Measurements from ENCODE around the gene KCNJ11. TPM values are rescaled to one million over a fixed set of nuclear protein-coding genes. Genes with fewer than 3 reads are reported as not detected.

KCNJ11 gene
- total and polyA plus RNA-seq, 2 of the 13 experiments (the other 11 are each of a cell fraction or from before 2014, with no cell fraction given): 0.38 to 1.6 TPM

DNA sequence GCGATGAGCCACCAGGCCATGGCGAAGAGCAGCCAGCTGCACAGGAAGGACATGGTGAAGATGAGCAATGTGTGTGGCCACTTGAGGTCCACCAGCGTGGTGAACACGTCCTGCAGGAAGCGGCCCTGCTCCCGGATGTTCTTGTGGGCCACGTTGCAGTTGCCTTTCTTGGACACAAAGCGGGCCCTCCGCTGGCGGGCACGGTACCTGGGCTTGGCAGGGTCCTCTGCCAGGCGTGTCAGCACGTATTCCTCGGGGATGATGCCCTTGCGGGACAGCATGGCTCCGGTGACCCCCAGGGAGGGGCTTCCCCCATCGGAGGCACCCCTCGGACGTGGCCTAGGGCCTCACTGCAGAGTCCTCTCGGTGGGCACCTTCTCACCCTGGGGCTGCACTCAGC, 648 bp downstream of the KCNJ11 start:
- 0 out of 2 replicates have a peak, but pooled peaks cover 5% of the 10 kb centered on the region for H3K4me1 ChIP-seq (ENCODE audit: insufficient read depth, low read length)
- DNase-seq (ENCODE audit: low spot score) (no peak), ATAC-seq (no peak), FAIRE-seq (no peak)
- CTCF ChIA-PET (ENCODE audit: low intra/inter-chr PET ratio, low total read pairs): interaction anchor here (1.7 to 3.2 kb wide), 2 partner anchors 116 to 140 kb away, joined by 11 to 30 read pairs; no protein-coding TSS in a partner anchor
- H3K27ac ChIP-seq (ENCODE audit: extremely low read length, insufficient read depth, low read length): no peak overlapping the region
- POLR2A ChIA-PET: no interaction called here
- in situ Hi-C loops (cut with HindIII; ENCODE audit: extremely low pct_ligation_motif_present, low pct_unique_long_range_greater_than_20kb): no loop called here
- H3K27me3 ChIP-seq (ENCODE audit: control insufficient read depth in 1 of 2, insufficient read depth in 2 of 2, low read length in 2 of 2): peaks cover 0 to 9% of the 10 kb centered on the region in 2 experiments; a peak in 1 of 5 replicates
- no peaks in the 10 kb centered on the region for H3K79me2 ChIP-seq (ENCODE audit: insufficient read depth, low read length)
- 90% methylated on average over 12 of the region's 20 CpGs for WGBS (ENCODE audit: low lambda C conversion rate)
- no peaks in the 10 kb centered on the region for H4K20me1 ChIP-seq (ENCODE audit: insufficient read depth, low read length)
- TF ChIP-seq TARDBP (CRISPR knock-in tag; IDR thresholded peaks at IDR 0.05) (no peak), ZNF75D (CRISPR knock-in tag; IDR thresholded peaks at IDR 0.05; ENCODE audit: borderline replicate concordance) (no peak), NR2F2 (IDR thresholded peaks at IDR 0.05; ENCODE audit: borderline replicate concordance, low read depth) (no peak), CREB1 (IDR thresholded peaks at IDR 0.05) (no peak), CREB1 (CRISPR knock-in tag; IDR thresholded peaks at IDR 0.05) (no peak), CHCHD3 (CRISPR knock-in tag; IDR thresholded peaks at IDR 0.05) (no peak), ZNF180 (CRISPR knock-in tag; IDR thresholded peaks at IDR 0.05; ENCODE audit: borderline replicate concordance, low read depth) (no peak), ETV5 (CRISPR knock-in tag; IDR thresholded peaks at IDR 0.05; ENCODE audit: borderline replicate concordance) (no peak), ELF4 (CRISPR knock-in tag; IDR thresholded peaks at IDR 0.05; ENCODE audit: borderline replicate concordance) (no peak)
- no peaks in the 10 kb centered on the region for H3K36me3 ChIP-seq (replicated peaks in 1 of 2; ENCODE audit: control insufficient read depth in 1 of 2, insufficient read depth in 2 of 2, low read length in 2 of 2)
- no peak overlapping the region for H3K4me2 ChIP-seq (ENCODE audit: low read depth, low read length)
- no peaks in the 10 kb centered on the region for H3K9me3 ChIP-seq (ENCODE audit: low read length)
- no peak overlapping the region for H2AFZ ChIP-seq (ENCODE audit: low read length)
- H3K4me3 ChIP-seq (replicated peaks in 1 of 3; ENCODE audit: insufficient read depth in 1 of 3, low read depth in 2 of 3, low read length in 3 of 3): no peak overlapping the region
- H3K9ac ChIP-seq (ENCODE audit: insufficient read depth, low read depth, low read length): no peak overlapping the region
- intact Hi-C loops (cut with micrococcal nuclease; ENCODE audit: unreplicated experiment): no loop called here
- BruUV-seq (replicated peaks): no TSS peak

DNA sequence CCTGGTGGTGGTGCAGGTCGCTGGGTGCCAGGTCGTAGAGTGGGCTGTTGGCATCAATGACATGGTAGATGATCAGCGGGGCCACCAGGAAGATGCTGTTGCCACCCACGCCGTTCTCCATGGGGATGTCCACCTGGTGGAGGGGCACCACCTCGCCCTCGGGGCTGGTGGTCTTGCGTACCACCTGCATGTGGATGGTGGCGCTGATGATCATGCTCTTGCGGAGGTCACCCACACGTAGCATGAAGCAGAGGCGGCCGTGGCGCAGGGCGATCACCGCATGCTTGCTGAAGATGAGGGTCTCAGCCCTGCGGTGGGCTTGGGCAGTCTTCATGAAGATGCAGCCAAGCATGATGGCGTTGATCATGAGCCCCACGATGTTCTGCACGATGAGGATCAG, 1.2 kb downstream of the KCNJ11 start:
- Histone ChIP-seq H3K36me3 (replicated peaks in 1 of 2; ENCODE audit: control insufficient read depth in 1 of 2, insufficient read depth in 2 of 2, low read length in 2 of 2) (no peaks in the 10 kb centered on the region), H3K4me2 (ENCODE audit: low read depth, low read length) (no peak overlapping the region), H3K27ac (ENCODE audit: extremely low read length, insufficient read depth, low read length) (no peak overlapping the region), H3K9me3 (ENCODE audit: low read length) (no peaks in the 10 kb centered on the region), H2AFZ (ENCODE audit: low read length) (no peak overlapping the region), H3K4me3 (replicated peaks in 1 of 3; ENCODE audit: insufficient read depth in 1 of 3, low read depth in 2 of 3, low read length in 3 of 3) (no peak overlapping the region), H4K20me1 (ENCODE audit: insufficient read depth, low read length) (no peaks in the 10 kb centered on the region), H3K79me2 (ENCODE audit: insufficient read depth, low read length) (no peaks in the 10 kb centered on the region), H3K27me3 (ENCODE audit: control insufficient read depth in 1 of 2, insufficient read depth in 2 of 2, low read length in 2 of 2) (peaks cover 0 to 9% of the 10 kb centered on the region in 2 experiments; a peak in 1 of 5 replicates), H3K4me1 (ENCODE audit: insufficient read depth, low read length) (0 out of 2 replicates have a peak, but pooled peaks cover 5% of the 10 kb centered on the region), H3K9ac (ENCODE audit: insufficient read depth, low read depth, low read length) (no peak overlapping the region)
- DNase-seq (ENCODE audit: low spot score): no peak
- in situ Hi-C loops (cut with HindIII; ENCODE audit: extremely low pct_ligation_motif_present, low pct_unique_long_range_greater_than_20kb) (no loop called here), intact Hi-C loops (cut with micrococcal nuclease; ENCODE audit: unreplicated experiment) (no loop called here)
- TF ChIP-seq JUND (CRISPR knock-in tag; IDR thresholded peaks at IDR 0.05) (no peak), ZBED4 (CRISPR knock-in tag; IDR thresholded peaks at IDR 0.05; ENCODE audit: borderline replicate concordance) (no peak), BATF2 (CRISPR knock-in tag; IDR thresholded peaks at IDR 0.05) (no peak), XBP1 (CRISPR knock-in tag; IDR thresholded peaks at IDR 0.05) (no peak), ATAD3A (CRISPR knock-in tag; IDR thresholded peaks at IDR 0.05) (no peak)
- TF ChIP-seq, protein P1, sequence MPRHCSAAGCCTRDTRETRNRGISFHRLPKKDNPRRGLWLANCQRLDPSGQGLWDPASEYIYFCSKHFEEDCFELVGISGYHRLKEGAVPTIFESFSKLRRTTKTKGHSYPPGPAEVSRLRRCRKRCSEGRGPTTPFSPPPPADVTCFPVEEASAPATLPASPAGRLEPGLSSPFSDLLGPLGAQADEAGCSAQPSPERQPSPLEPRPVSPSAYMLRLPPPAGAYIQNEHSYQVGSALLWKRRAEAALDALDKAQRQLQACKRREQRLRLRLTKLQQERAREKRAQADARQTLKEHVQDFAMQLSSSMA (CRISPR knock-in tag; IDR thresholded peaks at IDR 0.05): no peak
- BruUV-seq (replicated peaks): no TSS peak
- ChIA-PET POLR2A (no interaction called here), CTCF (ENCODE audit: low intra/inter-chr PET ratio, low total read pairs) (interaction anchor here (1.3 to 3.2 kb wide), 3 partner anchors 84 to 141 kb away, joined by 7 to 30 read pairs (median 11); no protein-coding TSS in a partner anchor)
- 94% methylated on average over 7 of the region's 20 CpGs for WGBS (ENCODE audit: low lambda C conversion rate)
- ATAC-seq: no peak
- FAIRE-seq: no peak
